Ishikawa (cell line): Measurements from ENCODE around the gene NLRC5.

Experiments
- CEBPB ChIP-seq: IDR thresholded peaks from 2 replicates; pipeline ENCODE4 v1.6.1; 2012
- CREB1 ChIP-seq: IDR thresholded peaks from 2 replicates; pipeline ENCODE4 v1.6.1; 2012; ENCODE audit warnings: low read depth
- EGR1 ChIP-seq: IDR thresholded peaks from 2 replicates; pipeline ENCODE4 v1.6.1; 2012
- EP300 ChIP-seq: IDR thresholded peaks from 2 replicates; pipeline ENCODE4 v1.6.1; 2012; ENCODE audit warnings: borderline replicate concordance
- FOXM1 ChIP-seq: IDR thresholded peaks from 2 replicates; pipeline ENCODE4 v1.6.1; 2012; ENCODE audit warnings: low read depth, borderline replicate concordance
- NFIC ChIP-seq: IDR thresholded peaks from 2 replicates; pipeline ENCODE4 v1.6.1; 2012
- RAD21 ChIP-seq: IDR thresholded peaks from 2 replicates; pipeline ENCODE4 v1.6.1; 2012; ENCODE audit warnings: low read depth
- TAF1 ChIP-seq: IDR thresholded peaks from 2 replicates; pipeline ENCODE4 v1.6.1; 2012; ENCODE audit warnings: low read depth, mild to moderate bottlenecking
- TCF12 ChIP-seq: IDR thresholded peaks from 2 replicates; pipeline ENCODE4 v1.6.1; 2012; ENCODE audit warnings: low read depth
- TEAD4 ChIP-seq: IDR thresholded peaks from 2 replicates; pipeline ENCODE4 v1.6.1; 2012
- USF1 ChIP-seq: IDR thresholded peaks from 2 replicates; pipeline ENCODE4 v1.6.1; 2012
- YY1 ChIP-seq: IDR thresholded peaks from 2 replicates; pipeline ENCODE4 v1.6.1; 2012; ENCODE audit warnings: low read depth
- ZBTB7A ChIP-seq: IDR thresholded peaks from 2 replicates; pipeline ENCODE4 v1.6.1; 2012; ENCODE audit warnings: low read depth
- TF ChIP-seq, protein P1 (sequence below): IDR thresholded peaks from 2 replicates; pipeline ENCODE4 v1.6.1; 2012
- TF ChIP-seq, protein P2 (sequence below): IDR thresholded peaks from 2 replicates; pipeline ENCODE4 v1.6.1; 2012; ENCODE audit warnings: low read depth, mild to moderate bottlenecking

The NLRC5 gene

DNA sequence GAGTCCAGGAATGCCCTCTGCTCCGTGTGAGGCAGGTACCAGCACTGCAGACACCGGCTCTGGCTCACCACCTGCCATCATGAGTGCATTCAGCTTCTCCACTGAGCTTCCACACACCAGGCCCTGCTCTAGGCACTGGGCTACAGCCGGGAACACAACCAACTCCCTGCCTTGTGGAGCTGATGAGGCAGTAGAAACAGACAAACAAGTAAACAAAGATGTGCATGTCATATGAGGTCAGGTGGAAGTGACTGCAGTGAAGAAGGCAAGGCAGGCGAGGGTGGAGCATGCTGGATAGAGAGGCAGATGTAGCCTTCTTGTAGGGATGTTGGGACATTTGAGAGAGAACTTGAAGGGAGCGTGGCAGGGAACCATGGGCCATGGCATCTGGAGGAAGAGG is 5.0 kb downstream of the NLRC5 start:
- TF ChIP-seq TCF12 (no peak), NFIC (no peak), YY1 (no peak), TAF1 (no peak), EGR1 (no peak), FOXM1 (no peak), RAD21 (no peak), TEAD4 (no peak), CREB1 (no peak), CEBPB (no peak), ZBTB7A (no peak), USF1 (no peak), EP300 (no peak)
- TF ChIP-seq, protein P1, sequence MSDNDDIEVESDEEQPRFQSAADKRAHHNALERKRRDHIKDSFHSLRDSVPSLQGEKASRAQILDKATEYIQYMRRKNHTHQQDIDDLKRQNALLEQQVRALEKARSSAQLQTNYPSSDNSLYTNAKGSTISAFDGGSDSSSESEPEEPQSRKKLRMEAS: no peak
- TF ChIP-seq, protein P2, sequence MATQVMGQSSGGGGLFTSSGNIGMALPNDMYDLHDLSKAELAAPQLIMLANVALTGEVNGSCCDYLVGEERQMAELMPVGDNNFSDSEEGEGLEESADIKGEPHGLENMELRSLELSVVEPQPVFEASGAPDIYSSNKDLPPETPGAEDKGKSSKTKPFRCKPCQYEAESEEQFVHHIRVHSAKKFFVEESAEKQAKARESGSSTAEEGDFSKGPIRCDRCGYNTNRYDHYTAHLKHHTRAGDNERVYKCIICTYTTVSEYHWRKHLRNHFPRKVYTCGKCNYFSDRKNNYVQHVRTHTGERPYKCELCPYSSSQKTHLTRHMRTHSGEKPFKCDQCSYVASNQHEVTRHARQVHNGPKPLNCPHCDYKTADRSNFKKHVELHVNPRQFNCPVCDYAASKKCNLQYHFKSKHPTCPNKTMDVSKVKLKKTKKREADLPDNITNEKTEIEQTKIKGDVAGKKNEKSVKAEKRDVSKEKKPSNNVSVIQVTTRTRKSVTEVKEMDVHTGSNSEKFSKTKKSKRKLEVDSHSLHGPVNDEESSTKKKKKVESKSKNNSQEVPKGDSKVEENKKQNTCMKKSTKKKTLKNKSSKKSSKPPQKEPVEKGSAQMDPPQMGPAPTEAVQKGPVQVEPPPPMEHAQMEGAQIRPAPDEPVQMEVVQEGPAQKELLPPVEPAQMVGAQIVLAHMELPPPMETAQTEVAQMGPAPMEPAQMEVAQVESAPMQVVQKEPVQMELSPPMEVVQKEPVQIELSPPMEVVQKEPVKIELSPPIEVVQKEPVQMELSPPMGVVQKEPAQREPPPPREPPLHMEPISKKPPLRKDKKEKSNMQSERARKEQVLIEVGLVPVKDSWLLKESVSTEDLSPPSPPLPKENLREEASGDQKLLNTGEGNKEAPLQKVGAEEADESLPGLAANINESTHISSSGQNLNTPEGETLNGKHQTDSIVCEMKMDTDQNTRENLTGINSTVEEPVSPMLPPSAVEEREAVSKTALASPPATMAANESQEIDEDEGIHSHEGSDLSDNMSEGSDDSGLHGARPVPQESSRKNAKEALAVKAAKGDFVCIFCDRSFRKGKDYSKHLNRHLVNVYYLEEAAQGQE: no peak

DNA sequence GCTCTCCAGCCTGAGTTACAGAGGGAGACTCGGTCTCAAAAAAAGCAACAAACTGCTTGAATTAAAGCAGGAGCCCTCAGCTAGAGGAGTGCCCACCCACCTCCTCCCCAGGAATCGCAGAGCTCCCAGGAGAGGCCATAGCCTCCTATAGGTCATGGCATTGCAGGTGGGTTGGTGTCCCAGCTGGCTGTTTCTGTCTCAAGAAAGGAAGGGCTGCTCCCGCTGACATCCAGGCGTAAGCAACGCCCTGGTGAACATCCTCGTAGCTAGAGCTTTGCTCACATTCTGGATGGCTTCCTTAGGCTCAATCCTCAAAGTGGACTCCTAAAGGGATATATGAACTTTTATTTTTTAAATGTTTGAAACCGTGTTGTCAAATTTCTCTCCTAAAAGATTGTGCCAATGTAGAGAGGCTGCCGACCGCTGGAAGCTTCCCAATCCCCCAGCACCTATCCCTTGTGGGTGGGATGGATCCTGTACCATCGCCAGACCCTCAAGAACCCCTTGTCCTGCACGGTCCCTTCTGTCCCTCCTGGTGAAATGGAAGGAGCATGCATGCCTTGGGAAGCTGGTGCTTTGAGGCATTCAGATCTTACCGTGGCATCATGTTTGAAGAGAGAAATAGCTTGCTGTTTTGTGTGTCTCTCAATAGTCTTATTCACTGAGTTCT is 5.9 kb downstream of the NLRC5 start:
- TF ChIP-seq, protein P2: no peak
- TF ChIP-seq ZBTB7A (no peak), RAD21 (no peak), YY1 (no peak), TEAD4 (no peak), CEBPB (no peak), CREB1 (no peak), EP300 (no peak), EGR1 (no peak), NFIC (no peak)
- TF ChIP-seq, protein P1: no peak

GRCh38 chr16:56997264-56997663 is 7.9 kb downstream of the NLRC5 start:
- no peak for TF ChIP-seq TCF12

DNA sequence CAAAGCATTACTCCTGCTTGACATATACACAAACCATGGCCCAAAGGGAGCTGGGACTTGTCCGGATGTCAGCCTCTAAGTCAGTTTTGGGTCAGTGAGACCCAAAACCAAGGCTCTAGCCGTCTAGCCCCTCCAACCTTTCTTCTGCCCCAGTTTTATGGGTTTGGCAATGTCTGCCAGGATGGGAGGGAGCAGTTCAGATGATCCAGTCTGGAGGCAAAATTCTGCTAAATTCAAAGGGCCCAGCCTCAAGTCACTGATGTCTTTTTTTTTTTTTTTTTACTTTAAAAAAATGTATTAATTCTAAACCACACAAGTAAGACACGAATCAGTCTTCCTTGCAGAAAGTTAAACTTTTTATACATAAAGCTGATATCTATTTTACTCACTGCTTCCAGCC is 8.6 kb downstream of the NLRC5 start:
- TF ChIP-seq TAF1 (no peak), USF1 (no peak), TCF12 (no peak), EGR1 (no peak), EP300 (no peak), NFIC (no peak), TEAD4 (no peak), FOXM1 (no peak), RAD21 (no peak), YY1 (no peak), CEBPB (no peak), ZBTB7A (no peak), CREB1 (no peak)
- TF ChIP-seq, protein P1: no peak
- TF ChIP-seq, protein P2: no peak

DNA sequence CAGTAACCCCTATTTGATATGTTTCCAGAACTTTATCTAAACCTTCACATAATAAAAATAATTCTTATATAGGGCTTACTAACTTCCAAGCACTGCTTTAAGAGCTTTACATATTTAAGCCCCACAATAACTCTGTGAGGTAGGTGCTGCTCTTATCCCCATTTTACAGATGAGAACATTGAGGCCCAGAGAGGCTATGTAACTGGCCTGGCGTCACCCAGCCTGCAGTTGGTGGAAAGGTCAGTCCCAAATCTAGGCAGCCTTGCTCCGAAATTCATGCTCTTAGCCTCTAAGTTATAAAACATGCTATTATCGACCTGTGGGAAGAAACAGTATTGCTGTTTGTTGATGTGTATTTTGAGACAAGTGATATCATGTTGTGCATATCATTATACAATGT is 9.0 kb downstream of the NLRC5 start:
- TF ChIP-seq USF1 (no peak), TCF12 (no peak), EP300 (no peak), RAD21 (no peak), NFIC (no peak), EGR1 (no peak), YY1 (no peak), TEAD4 (no peak), ZBTB7A (no peak), FOXM1 (no peak), CEBPB (no peak), TAF1 (no peak), CREB1 (no peak)
- TF ChIP-seq, protein P2: no peak
- TF ChIP-seq, protein P1: no peak
